HFFc6 (cell line): ENCODE data around the gene BAG5. TPM values are rescaled to one million over a fixed set of nuclear protein-coding genes. Genes with fewer than 3 reads are reported as not detected.

Experiments used
- DNase-seq: peaks from one replicate; pipeline ENCODE4 v3.0.0-alpha.2; 2018
- H3K27ac Mint-ChIP-seq: 2 replicates; pipeline ENCODE4 v1.8.0; 2020; ENCODE audit warnings: mild to moderate bottlenecking, mixed read lengths
- H3K27me3 Mint-ChIP-seq: 2 replicates; pipeline ENCODE4 v1.8.0; 2021; ENCODE audit warnings: mild to moderate bottlenecking, moderate library complexity, mixed read lengths; ENCODE audit not compliant: insufficient read depth
- H3K36me3 Mint-ChIP-seq: 2 replicates; pipeline ENCODE4 v1.8.0; 2021; ENCODE audit warnings: low read depth, mixed read lengths
- H3K4me1 Mint-ChIP-seq: 2 replicates; pipeline ENCODE4 v1.8.0; 2020; ENCODE audit warnings: low read depth, mixed read lengths
- H3K4me3 Mint-ChIP-seq: 2 replicates; pipeline ENCODE4 v1.8.0; 2020; ENCODE audit warnings: mild to moderate bottlenecking, moderate library complexity, mixed read lengths
- H3K9me3 Mint-ChIP-seq: 2 replicates; pipeline ENCODE4 v1.8.0; 2020; ENCODE audit warnings: mild to moderate bottlenecking, mixed read lengths
- CTCF ChIP-seq: fragments of 200-600 bp; sonication (generic); IDR thresholded peaks from 2 replicates; pipeline ENCODE4 v1.5.0; 2021; ENCODE audit warnings: antibody characterized with exemption, mild to moderate bottlenecking
- total RNA-seq, 6 experiments: library from RNA; stranded (reverse); fragmentation: NEBNext Ultra II Directional; extraction: Animal tissue kit (Norgen Biotek cat#: 25700); gene quantifications; 2 replicates in 1 of 6; 3 replicates in 5 of 6; pipeline ENCODE4 v1.2.3, GENCODE V29; 2021

The BAG5 gene
- total RNA-seq, 6 experiments from 2014 or later: 22.6 to 25.8 (median 23.6) TPM

DNA sequence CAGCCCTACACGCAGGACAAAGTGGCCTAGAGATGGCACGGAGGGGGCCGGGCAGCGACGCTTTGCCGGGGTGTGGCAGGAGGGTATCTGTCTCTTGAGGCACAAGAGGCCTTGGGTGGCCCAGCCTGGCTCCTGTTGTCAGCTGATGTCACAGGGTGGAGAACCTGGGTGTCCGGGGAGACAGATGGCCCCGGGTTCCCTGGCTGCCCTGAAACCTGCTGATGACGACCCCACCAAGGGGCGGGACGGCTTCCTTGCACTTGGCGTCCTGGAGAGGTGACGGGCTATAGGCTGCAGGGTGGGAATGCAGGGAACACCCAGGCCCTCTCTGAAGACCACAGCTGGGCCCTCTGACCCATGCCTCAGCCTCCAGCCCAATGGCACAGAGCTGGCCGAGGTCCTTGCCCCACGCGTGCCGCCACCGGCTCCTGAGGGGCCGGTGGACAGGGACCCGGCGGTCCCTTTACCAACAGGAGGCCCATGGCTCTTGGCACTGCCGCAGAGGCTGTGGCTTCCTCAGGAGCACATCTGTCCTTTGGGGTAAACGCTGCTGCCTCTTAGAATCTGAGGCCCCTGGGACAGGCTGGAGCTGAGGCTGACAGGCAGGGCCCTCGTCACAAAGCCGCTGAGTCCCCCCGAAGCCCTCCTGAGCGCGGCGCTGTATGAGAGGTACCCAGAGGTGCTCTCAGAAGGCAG is 17.1 kb downstream of the BAG5 start:
- Mint-ChIP-seq H3K27me3 (0 out of 2 replicates have a peak, but pooled peaks cover 2% of the 10 kb centered on the region), H3K27ac (no peak overlapping the region), H3K4me1 (peaks cover 7% of the 10 kb centered on the region), H3K4me3 (no peak overlapping the region), H3K36me3 (no peaks in the 10 kb centered on the region), H3K9me3 (no peaks in the 10 kb centered on the region)
- TF ChIP-seq CTCF: no peak
- DNase-seq: no peak

DNA sequence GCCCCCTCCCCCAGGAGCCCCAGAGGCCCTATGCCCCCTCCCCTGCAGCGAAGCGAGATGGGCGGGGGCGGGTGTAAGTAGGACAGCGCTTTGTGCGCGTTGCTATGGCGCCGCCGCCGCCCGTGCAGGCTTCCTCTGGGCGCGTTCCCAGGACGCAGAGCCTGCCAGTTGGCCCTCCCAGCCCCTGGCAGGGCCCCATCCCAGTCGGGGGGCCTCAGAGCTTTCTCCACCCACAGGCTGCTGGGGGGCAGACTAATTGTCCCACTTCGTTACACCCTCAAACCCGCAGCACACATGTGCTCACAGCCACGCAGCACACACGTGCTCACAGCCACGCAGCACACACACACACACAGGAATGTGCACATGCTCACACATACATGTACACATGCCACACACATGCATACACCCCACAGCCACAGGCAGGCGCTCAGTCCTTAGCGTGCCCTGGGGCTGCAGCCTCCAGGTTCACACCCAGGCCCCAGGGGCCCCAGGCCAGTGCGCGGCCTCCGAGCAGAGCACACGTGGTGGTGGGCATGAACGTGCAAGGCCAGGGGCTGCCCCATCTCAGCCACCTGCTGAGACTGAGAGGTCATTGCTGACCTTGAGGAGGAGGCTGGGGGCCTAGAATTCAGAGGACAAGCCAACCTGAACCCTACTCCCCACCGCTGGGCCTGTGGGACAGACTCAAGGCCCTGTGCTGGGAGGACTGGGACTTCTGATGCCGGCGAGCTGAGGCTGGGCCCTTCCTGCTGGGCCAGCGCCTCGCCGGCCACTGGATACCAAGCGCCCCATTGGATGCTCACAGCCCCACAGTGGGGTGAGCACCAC is 17.9 kb downstream of the BAG5 start:
- Mint-ChIP-seq H3K9me3 (no peaks in the 10 kb centered on the region), H3K4me1 (peaks cover 11% of the 10 kb centered on the region), H3K36me3 (no peaks in the 10 kb centered on the region), H3K27me3 (0 out of 2 replicates have a peak, but pooled peaks cover 2% of the 10 kb centered on the region), H3K4me3 (no peak overlapping the region), H3K27ac (no peak overlapping the region)
- no peak for DNase-seq
- peak; percentile 17; the same call in 1 of the 2 replicates for TF ChIP-seq CTCF

GRCh38 chr14:103543721-103544387 is 18.6 kb downstream of the BAG5 start:
- H3K36me3 Mint-ChIP-seq: no peaks in the 10 kb centered on the region
- no peak for DNase-seq
- no peak overlapping the region for H3K4me3 Mint-ChIP-seq
- H3K4me1 Mint-ChIP-seq: peaks cover 15% of the 10 kb centered on the region
- H3K27ac Mint-ChIP-seq: no peak overlapping the region
- no peak for TF ChIP-seq CTCF
- H3K27me3 Mint-ChIP-seq: peaks cover 4% of the 10 kb centered on the region
- no peaks in the 10 kb centered on the region for H3K9me3 Mint-ChIP-seq

DNA sequence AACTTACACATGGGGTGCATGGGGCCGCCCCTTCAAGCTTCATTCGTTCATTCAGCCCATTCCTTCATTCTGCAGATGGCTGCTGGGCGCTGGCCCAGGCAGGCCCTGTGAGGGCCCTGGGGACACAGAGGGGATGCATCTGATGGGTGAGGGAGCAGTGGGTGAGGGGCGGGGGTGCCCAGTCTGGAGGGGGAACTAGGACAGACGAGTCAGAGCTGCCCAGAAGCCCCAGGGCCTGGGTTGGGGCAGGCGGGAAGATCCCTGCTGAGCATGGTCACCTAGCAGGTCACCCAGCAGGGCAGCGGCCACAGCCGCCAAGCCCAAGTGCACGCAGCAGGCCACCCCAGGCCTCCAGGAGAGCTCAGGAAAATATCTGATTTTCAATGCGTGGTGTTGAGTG is 19.3 kb downstream of the BAG5 start:
- no peak for DNase-seq
- no peaks in the 10 kb centered on the region for H3K9me3 Mint-ChIP-seq
- H3K27me3 Mint-ChIP-seq: peaks cover 4% of the 10 kb centered on the region
- no peak overlapping the region for H3K27ac Mint-ChIP-seq
- TF ChIP-seq CTCF: no peak
- H3K4me3 Mint-ChIP-seq: no peak overlapping the region
- peaks cover 15% of the 10 kb centered on the region for H3K4me1 Mint-ChIP-seq
- H3K36me3 Mint-ChIP-seq: no peaks in the 10 kb centered on the region

DNA sequence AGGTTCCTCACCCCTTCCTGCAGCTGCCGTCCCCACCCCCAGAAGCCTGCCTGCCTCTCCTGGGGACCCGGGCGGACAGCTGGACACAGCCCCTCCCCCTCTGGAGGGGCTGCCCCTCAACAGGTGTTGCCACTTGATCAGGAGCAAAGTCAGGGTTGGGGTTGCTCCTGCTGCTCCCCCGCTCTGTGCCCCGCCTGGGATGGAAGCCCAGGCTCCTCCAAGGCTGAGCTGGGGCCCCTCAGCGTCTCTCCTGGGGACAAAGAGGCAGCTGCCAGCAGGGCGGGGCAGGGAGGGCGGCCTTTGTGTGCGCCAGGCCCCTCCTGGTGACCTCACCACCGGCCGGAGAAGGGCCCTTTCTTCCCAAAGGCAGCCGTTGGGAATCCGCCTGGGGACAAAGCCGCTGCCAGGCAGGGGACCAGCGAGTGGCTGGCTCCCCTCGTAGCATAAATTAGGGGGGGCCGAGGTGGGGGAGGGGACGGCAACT is 19.8 kb downstream of the BAG5 start:
- H3K4me1 Mint-ChIP-seq: peaks cover 15% of the 10 kb centered on the region
- H3K27ac Mint-ChIP-seq: no peak overlapping the region
- DNase-seq: no peak
- H3K36me3 Mint-ChIP-seq: no peaks in the 10 kb centered on the region
- no peak for TF ChIP-seq CTCF
- no peaks in the 10 kb centered on the region for H3K9me3 Mint-ChIP-seq
- no peak overlapping the region for H3K4me3 Mint-ChIP-seq
- peaks cover 4% of the 10 kb centered on the region for H3K27me3 Mint-ChIP-seq
